ENCODE measurements around the gene ADORA1. TPM values are rescaled to one million over a fixed set of nuclear protein-coding genes. Genes with fewer than 3 reads are reported as not detected.

Gene ADORA1
- total RNA-seq, 3 donors from 2014 or later (not counting 1 experiment from before 2014, with no cell fraction given), result not detected

- peaks cover 20 to 46% of the 10 kb centered on the region in 2 donors for H3K27me3 Mint-ChIP-seq (ENCODE audit: low read depth in 2 of 2)
- no peak overlapping the region for H3K4me3 ChIP-seq (ENCODE audit: low read length)
- no peak overlapping the region for H3K4me3 Mint-ChIP-seq
- no peaks in the 10 kb centered on the region for H3K27me3 ChIP-seq (ENCODE audit: control insufficient read depth, insufficient read depth, low read length)
- no peak for ATAC-seq
- peaks cover 0 to 2% of the 10 kb centered on the region in 2 donors for H3K9me3 Mint-ChIP-seq
- no peak overlapping the region for H3K27ac ChIP-seq (ENCODE audit: low read length)
- 88% methylated on average over 6 of the region's 6 CpGs for WGBS (ENCODE audit: insufficient coverage)
- H3K4me1 ChIP-seq (ENCODE audit: control insufficient read depth, insufficient read depth, low read length), result no peaks in the 10 kb centered on the region
- intact Hi-C loops (cut with micrococcal nuclease), result no loop called here
- DNase-seq, result no peak
- peaks cover 0 to 2% of the 10 kb centered on the region in 2 donors for H3K4me1 Mint-ChIP-seq
- no peak for TF ChIP-seq CTCF (IDR thresholded peaks at IDR 0.05)
- no peaks in the 10 kb centered on the region for H3K9me3 ChIP-seq (ENCODE audit: control insufficient read depth, insufficient read depth, low read length)
- H3K36me3 Mint-ChIP-seq, result no peaks in the 10 kb centered on the region
- H3K36me3 ChIP-seq (ENCODE audit: control insufficient read depth, insufficient read depth, low read length), result no peaks in the 10 kb centered on the region
- no peak overlapping the region for H3K27ac Mint-ChIP-seq
These were observed 33.6 kb downstream of the ADORA1 start for GRCh38 chr1:203161175-203161574.

GRCh38 chr1:203161703-203162102 is 34.2 kb downstream of the ADORA1 start:
- Histone ChIP-seq H3K9me3 (ENCODE audit: control insufficient read depth, insufficient read depth, low read length) (no peaks in the 10 kb centered on the region), H3K36me3 (ENCODE audit: control insufficient read depth, insufficient read depth, low read length) (no peaks in the 10 kb centered on the region), H3K4me3 (ENCODE audit: low read length) (no peak overlapping the region), H3K4me1 (ENCODE audit: control insufficient read depth, insufficient read depth, low read length) (no peaks in the 10 kb centered on the region), H3K27ac (ENCODE audit: low read length) (no peak overlapping the region), H3K27me3 (ENCODE audit: control insufficient read depth, insufficient read depth, low read length) (no peaks in the 10 kb centered on the region)
- H3K27ac Mint-ChIP-seq, result no peak overlapping the region
- 91% methylated on average over 11 of the region's 11 CpGs for WGBS (ENCODE audit: insufficient coverage)
- peaks cover 0 to 7% of the 10 kb centered on the region in 2 donors for H3K4me1 Mint-ChIP-seq
- ATAC-seq (no peak), DNase-seq (no peak)
- no peak overlapping the region for H3K4me3 Mint-ChIP-seq
- peaks cover 20 to 44% of the 10 kb centered on the region in 2 donors for H3K27me3 Mint-ChIP-seq (ENCODE audit: low read depth in 2 of 2)
- intact Hi-C loops (cut with micrococcal nuclease), result no loop called here
- peaks cover 0 to 2% of the 10 kb centered on the region in 2 donors for H3K9me3 Mint-ChIP-seq
- TF ChIP-seq CTCF (IDR thresholded peaks at IDR 0.05), result no peak
- no peaks in the 10 kb centered on the region for H3K36me3 Mint-ChIP-seq

GRCh38 chr1:203162403-203162802 is 34.9 kb downstream of the ADORA1 start:
- Mint-ChIP-seq H3K4me1 (peaks cover 0 to 11% of the 10 kb centered on the region in 2 donors), H3K36me3 (no peaks in the 10 kb centered on the region), H3K9me3 (peaks cover 0 to 2% of the 10 kb centered on the region in 2 donors), H3K27me3 (ENCODE audit: low read depth in 2 of 2) (peaks cover 20 to 44% of the 10 kb centered on the region in 2 donors), H3K27ac (no peak overlapping the region), H3K4me3 (no peak overlapping the region)
- no peaks in the 10 kb centered on the region for H3K4me1 ChIP-seq (ENCODE audit: control insufficient read depth, insufficient read depth, low read length)
- TF ChIP-seq CTCF (IDR thresholded peaks at IDR 0.05), result no peak
- intact Hi-C loops (cut with micrococcal nuclease), result no loop called here
- WGBS (ENCODE audit: insufficient coverage), result 22% methylated on average over 1 of the region's 1 CpG
- no peak for DNase-seq
- H3K36me3 ChIP-seq (ENCODE audit: control insufficient read depth, insufficient read depth, low read length), result no peaks in the 10 kb centered on the region
- H3K27ac ChIP-seq (ENCODE audit: low read length), result no peak overlapping the region
- H3K4me3 ChIP-seq (ENCODE audit: low read length), result no peak overlapping the region
- no peak for ATAC-seq
- no peaks in the 10 kb centered on the region for H3K27me3 ChIP-seq (ENCODE audit: control insufficient read depth, insufficient read depth, low read length)
- H3K9me3 ChIP-seq (ENCODE audit: control insufficient read depth, insufficient read depth, low read length), result no peaks in the 10 kb centered on the region
